Measurements from ENCODE around the gene FEM1A. TPM values are rescaled to one million over a fixed set of nuclear protein-coding genes. Genes with fewer than 3 reads are reported as not detected.
"Not testable (repeated sequence)": the region's sequence is repeated elsewhere in the genome, so short reads cannot be mapped to it uniquely, and the experiment has no call there.

The FEM1A gene, protein sequence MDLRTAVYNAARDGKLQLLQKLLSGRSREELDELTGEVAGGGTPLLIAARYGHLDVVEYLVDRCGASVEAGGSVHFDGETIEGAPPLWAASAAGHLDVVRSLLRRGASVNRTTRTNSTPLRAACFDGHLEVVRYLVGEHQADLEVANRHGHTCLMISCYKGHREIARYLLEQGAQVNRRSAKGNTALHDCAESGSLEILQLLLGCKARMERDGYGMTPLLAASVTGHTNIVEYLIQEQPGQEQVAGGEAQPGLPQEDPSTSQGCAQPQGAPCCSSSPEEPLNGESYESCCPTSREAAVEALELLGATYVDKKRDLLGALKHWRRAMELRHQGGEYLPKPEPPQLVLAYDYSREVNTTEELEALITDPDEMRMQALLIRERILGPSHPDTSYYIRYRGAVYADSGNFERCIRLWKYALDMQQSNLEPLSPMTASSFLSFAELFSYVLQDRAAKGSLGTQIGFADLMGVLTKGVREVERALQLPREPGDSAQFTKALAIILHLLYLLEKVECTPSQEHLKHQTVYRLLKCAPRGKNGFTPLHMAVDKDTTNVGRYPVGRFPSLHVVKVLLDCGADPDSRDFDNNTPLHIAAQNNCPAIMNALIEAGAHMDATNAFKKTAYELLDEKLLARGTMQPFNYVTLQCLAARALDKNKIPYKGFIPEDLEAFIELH
- total RNA-seq = 10 to 100 TPM; 16.8 to 22.7 (median 18.4) TPM

DNA sequence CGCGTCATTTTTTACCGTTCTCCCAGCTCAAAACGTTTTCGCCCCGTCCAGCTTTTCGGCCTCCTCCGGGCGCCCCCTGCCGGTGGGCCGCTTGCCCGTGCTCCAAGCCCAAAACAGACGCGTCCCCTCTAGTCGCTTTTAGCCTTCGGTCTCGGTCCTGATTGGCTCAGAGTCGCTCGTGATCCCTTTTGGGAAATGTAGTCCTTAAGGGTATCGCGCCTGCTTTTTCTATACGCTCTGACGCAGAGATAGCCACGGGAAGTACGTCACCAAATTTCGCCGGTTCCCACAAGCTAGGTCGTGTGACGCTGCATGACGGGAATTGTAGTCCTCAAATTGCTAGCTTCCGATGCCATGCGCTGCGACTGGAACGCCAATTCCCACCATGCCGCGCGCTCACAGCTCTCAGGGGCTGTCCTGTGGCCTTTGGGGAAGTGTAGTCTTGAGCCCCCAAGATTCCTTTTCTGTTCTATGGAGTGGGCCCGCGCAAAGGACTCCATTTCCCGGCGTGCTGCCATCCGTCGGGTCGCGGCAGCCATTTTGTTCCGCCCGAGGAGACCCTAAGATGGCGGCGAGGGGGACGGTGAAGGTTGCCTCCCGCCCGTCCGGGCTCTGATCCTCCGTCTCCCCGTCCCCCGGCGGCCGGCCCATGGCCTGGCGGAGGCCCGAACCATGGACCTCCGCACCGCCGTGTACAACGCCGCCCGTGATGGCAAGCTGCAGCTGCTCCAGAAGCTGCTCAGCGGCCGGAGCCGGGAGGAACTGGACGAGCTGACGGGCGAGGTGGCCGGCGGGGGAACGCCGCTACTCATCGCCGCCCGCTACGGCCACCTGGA lies at the start of gene FEM1A:
TSS of gene FEM1A (plus strand) at position 552 of the 836 bp plus-strand sequence. CDS start at position 673, 121 bp downstream.
- intact Hi-C loops (cut with DNase I) = loop anchor here (5.0 kb wide), 1 partner anchor 59 kb away; no protein-coding TSS in a partner anchor
- TF ChIP-seq, protein P1, sequence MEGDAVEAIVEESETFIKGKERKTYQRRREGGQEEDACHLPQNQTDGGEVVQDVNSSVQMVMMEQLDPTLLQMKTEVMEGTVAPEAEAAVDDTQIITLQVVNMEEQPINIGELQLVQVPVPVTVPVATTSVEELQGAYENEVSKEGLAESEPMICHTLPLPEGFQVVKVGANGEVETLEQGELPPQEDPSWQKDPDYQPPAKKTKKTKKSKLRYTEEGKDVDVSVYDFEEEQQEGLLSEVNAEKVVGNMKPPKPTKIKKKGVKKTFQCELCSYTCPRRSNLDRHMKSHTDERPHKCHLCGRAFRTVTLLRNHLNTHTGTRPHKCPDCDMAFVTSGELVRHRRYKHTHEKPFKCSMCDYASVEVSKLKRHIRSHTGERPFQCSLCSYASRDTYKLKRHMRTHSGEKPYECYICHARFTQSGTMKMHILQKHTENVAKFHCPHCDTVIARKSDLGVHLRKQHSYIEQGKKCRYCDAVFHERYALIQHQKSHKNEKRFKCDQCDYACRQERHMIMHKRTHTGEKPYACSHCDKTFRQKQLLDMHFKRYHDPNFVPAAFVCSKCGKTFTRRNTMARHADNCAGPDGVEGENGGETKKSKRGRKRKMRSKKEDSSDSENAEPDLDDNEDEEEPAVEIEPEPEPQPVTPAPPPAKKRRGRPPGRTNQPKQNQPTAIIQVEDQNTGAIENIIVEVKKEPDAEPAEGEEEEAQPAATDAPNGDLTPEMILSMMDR (IDR thresholded peaks at IDR 0.05) = peak; percentile 98 to 100 (median 99)
- peak in 3 of 4 donors; percentile 48 to 83 (median 66) for TF ChIP-seq POLR2A (IDR thresholded peaks at IDR 0.05)
- H3K4me1 ChIP-seq = peaks cover 28 to 50% (median 40%) of the 10 kb centered on the region in 3 donors
- H3K36me3 ChIP-seq = peaks cover 8 to 42% (median 8%) of the 10 kb centered on the region in 3 donors
- 0 to 2% methylated on average over 25 to 29 of the region's 80 CpGs for WGBS, 2 donors
- H3K9me3 ChIP-seq = no peaks in the 10 kb centered on the region
- no peaks in the 10 kb centered on the region for H3K27me3 ChIP-seq
- peak within 1 kb of the TSS; percentile 86 to 99 (median 91) for H3K4me3 ChIP-seq
- peak within 1 kb of the TSS; percentile 94 to 99 (median 96) for H3K27ac ChIP-seq
- DNase-seq = peak; percentile 97

DNA sequence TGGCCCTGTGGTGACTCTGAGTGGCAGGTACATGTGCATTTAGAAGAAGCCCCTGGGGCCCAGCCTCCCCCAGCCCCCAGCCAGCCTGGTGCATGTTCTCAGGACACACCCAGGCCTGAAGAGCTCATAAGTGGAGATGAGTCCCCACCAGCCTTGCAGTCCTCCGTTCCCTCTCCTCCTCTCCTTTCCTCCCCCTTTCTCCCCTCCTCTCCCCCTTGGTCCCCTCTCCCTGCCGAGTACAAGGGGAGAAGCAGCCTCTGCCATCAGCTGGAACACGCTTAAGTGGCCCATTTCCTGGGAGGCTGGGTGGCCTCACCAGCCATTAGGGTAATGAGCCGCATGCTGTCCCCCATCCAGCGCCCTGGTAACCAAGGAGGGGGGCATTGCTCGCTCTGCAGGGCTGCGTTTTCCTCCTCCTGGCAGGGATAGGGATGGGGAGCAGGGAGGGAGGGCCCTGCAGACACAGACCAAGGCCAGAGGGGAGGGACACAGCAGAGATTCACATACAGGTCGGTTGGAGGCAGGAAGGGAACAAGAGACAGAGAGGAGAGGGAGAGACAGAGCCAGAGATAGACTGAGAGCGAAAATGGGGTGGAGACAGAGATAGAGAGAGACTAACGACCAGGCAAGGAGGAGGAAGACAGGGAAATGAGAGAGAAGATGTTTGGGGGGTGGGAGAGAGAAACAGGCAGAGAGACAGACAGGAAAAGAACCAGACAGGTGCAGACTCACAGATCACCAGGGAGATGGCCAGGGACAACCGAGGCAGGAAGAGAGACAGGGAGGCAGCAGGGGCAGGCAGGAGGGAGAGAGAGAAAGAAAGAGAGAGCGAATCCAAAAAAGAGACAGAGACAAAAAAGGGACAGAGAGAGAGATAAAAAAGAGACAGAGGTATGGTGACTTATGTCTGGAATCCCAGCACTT lies 48.5 kb upstream of the FEM1A start:
- TF ChIP-seq POLR2A (IDR thresholded peaks at IDR 0.05) = no peak
- TF ChIP-seq, protein P1 (IDR thresholded peaks at IDR 0.05) = no peak
- intact Hi-C loops (cut with DNase I) = no loop called here
- no peak overlapping the region for H3K4me3 ChIP-seq
- H3K36me3 ChIP-seq = no peaks in the 10 kb centered on the region
- H3K27ac ChIP-seq = no peak overlapping the region
- WGBS, 2 donors = 32 to 55% methylated on average over 6 of the region's 12 CpGs
- peaks cover 0 to 21% (median under 1%) of the 10 kb centered on the region in 4 donors for H3K27me3 ChIP-seq
- H3K4me1 ChIP-seq = peaks cover 0 to 23% (median 5%) of the 10 kb centered on the region in 3 donors
- H3K9me3 ChIP-seq = no peaks in the 10 kb centered on the region
- no peak for DNase-seq

DNA sequence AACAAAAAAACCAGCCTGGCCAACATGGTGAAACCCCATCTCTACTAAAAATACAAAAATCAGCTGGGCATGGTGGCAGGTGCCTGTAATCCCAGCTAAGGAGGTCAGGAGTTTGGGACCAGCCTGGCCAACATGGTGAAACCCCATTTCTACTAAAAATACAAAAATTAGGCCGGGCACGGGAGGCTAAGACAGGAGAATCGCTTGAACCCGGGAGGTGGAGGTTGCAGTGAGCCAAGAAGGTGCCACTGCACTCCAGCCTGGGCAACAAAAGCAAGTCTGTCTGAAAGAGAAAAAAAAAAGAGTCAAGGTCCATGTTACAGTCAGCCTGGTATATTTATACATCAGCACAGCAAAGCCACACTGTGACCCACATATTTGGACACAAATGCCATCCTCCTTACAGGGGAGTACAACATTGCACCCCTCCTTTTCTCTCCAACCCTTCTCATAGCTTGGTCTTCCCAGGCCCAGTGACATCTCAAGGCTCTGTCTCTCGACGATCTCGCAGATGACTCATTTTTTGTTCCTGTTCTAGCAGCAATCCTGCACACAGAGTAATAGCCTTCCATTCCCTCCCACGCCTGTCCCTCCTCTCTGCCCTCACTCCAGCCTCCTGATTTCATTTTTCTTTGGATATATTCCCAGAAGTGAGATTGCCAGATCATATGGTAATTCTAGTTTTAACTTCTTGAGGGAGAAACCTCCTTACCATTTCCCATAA lies 46.9 kb upstream of the FEM1A start:
- no peak for DNase-seq
- H3K36me3 ChIP-seq = no peaks in the 10 kb centered on the region
- H3K9me3 ChIP-seq = no peaks in the 10 kb centered on the region
- H3K4me1 ChIP-seq = peaks cover 0 to 23% (median 5%) of the 10 kb centered on the region in 3 donors
- no peak overlapping the region for H3K4me3 ChIP-seq
- H3K27me3 ChIP-seq = peaks cover 0 to 30% (median 2%) of the 10 kb centered on the region in 4 donors
- intact Hi-C loops (cut with DNase I) = no loop called here
- TF ChIP-seq POLR2A (IDR thresholded peaks at IDR 0.05) = no peak
- TF ChIP-seq, protein P1 (IDR thresholded peaks at IDR 0.05) = no peak
- peak overlapping the region in 1 of 4 donors; percentile 44 for H3K27ac ChIP-seq
- 25 to 28% methylated on average over 8 of the region's 8 CpGs for WGBS, 2 donors

DNA sequence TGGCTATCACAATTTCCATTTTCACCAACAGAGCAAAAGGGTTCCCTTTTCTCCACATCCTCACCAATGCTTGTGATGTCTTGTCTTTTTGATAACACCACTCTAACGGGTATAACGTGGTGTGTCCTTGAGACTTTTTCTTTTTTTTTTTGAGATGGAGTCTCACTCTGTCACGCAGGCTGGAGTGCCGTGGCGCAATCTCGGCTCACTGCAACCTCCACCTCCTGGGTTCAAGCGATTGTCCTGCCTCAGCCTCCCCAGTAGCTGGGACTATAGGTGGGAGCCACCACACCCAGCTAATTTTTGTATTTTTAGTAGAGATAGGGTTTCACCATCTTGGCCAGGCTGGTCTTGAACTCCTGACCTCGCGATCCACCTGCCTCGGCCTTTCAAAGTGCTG lies 46.4 kb upstream of the FEM1A start:
- H3K4me3 ChIP-seq; intact Hi-C loops (cut with DNase I); DNase-seq; H3K36me3 ChIP-seq; H3K9me3 ChIP-seq; H3K27ac ChIP-seq: not testable (repeated sequence)
- 63 to 64% methylated on average over 10 of the region's 10 CpGs for WGBS, 2 donors
- Histone ChIP-seq H3K4me1 (peaks cover 0 to 23% (median 5%) of the 10 kb centered on the region in 3 donors), H3K27me3 (peaks cover 0 to 30% (median 2%) of the 10 kb centered on the region in 4 donors)
